Measurements from ENCODE around the gene LANCL3. TPM values are rescaled to one million over a fixed set of nuclear protein-coding genes. Genes with fewer than 3 reads are reported as not detected.

LANCL3 gene
- total RNA-seq, 1 experiment from 2014 or later: 0.36 TPM

DNA sequence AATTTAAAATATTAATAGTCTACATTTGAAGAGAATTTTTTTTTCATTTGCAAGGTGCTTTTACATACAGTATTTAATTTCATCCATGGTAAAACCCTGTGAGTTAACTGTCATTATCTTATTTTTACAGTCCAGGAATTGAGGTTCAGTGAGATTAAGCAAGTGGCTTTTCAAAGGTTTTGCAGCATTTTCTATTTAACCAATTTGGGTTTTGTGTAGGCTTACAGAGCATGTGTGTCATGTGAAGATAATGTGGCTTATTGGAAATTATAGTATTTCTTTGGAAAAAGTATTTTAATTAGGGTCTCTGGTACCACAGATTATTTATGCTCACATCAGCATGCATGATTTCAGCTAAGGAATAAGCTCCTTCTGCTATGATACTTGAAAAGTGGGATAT, 118.7 kb downstream of the LANCL3 start:
- DNase-seq: no peak
- Histone ChIP-seq H3K27me3 (no peaks in the 10 kb centered on the region), H3K36me3 (no peaks in the 10 kb centered on the region), H3K4me3 (no peak overlapping the region), H3K9me3 (no peaks in the 10 kb centered on the region)

DNA sequence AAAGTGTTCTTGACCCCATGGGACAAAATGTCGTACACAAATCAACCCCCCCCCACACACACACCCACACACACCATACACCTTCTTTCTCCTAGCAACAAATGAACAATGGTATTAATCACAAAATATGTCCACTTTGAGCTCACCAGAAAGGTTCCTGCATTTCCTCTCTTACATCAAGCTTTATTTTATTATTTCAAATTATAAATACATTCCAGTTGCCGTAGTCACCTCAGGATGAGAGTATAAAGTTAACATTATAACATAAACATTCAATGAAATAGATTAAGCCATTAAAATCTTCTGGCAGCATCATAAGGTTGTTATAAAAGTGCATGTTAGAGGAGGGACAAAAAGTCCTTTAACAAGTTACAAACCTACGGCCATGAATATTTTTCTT, 121.5 kb downstream of the LANCL3 start:
- DNase-seq: no peak
- Histone ChIP-seq H3K4me3 (no peak overlapping the region), H3K36me3 (no peaks in the 10 kb centered on the region), H3K27me3 (no peaks in the 10 kb centered on the region), H3K9me3 (no peaks in the 10 kb centered on the region)

DNA sequence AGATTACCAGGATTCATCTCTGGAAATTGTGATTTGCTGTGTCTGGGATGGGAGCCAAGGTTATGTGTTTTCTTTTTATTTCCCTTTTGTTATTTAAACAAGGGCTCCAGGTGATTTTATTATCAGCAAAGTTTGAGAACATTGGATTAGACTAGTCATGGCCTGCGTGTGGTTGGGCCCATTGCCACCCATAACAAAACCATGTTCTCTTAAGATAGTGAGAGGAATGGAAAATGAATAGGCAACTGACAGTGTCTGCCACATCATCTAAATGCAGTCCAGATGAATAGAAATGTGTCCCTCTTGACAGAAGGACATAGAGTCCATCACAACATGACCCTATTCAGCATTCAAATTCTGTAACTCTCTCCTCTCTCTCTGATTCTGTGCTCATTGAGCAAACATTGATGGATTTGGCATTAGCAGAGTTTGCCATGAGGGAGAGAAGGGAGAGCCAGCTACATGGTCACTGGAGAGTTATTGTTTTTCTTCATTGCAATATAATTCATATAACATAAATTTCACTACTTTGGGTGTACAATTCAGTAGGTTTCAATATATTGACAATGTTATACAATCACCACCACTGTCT, 125.8 kb downstream of the LANCL3 start:
- no peaks in the 10 kb centered on the region for H3K27me3 ChIP-seq
- H3K4me3 ChIP-seq: no peak overlapping the region
- no peaks in the 10 kb centered on the region for H3K36me3 ChIP-seq
- DNase-seq: no peak
- no peaks in the 10 kb centered on the region for H3K9me3 ChIP-seq

DNA sequence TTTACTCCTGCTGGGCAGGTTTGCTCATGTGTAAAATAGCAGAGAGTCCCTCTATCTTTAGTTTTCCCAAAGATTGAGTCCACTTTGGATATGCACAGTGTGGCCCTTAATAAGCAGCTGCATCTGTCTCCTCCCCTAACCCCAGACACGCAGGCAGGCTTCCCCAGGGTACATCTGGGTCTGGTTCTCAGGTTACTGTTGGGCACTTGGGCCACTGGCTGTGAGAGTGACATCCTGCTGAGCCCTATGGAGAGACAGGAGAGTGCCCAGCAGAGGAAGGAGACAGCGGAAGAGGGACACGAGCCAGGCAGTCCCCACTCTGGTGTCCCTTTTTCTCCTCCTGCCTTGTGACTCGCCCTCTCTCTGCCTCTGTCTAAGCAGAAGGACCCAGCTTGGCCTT, 130.1 kb downstream of the LANCL3 start:
- no peaks in the 10 kb centered on the region for H3K9me3 ChIP-seq
- DNase-seq: no peak

DNA sequence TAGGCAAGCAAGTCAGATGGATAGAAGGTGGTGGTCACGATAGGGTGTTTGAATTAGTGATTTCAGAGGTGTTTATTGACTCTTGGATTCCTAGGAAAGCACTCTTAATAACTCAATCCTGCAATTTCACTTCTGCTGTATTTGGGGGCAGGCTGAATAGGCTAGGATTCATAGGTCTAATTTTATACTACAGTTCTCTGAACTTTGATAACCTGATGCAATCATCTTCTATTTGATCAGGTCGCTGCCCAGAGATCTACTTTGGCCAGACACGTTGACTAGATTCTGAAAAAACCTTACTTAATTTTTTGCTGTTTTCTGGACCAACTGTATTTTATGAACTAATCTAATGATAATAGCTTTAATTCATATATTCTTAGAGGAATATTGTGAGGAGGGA, 140.5 kb downstream of the LANCL3 start:
- H3K27me3 ChIP-seq: no peaks in the 10 kb centered on the region
- H3K4me3 ChIP-seq: no peak overlapping the region
- no peak for DNase-seq
- H3K9me3 ChIP-seq: no peaks in the 10 kb centered on the region
- no peaks in the 10 kb centered on the region for H3K36me3 ChIP-seq

More for the DNA sequence above, 130.1 kb downstream of the LANCL3 start:
- Histone ChIP-seq H3K36me3 (no peaks in the 10 kb centered on the region), H3K4me3 (no peak overlapping the region), H3K27me3 (no peaks in the 10 kb centered on the region)

DNA sequence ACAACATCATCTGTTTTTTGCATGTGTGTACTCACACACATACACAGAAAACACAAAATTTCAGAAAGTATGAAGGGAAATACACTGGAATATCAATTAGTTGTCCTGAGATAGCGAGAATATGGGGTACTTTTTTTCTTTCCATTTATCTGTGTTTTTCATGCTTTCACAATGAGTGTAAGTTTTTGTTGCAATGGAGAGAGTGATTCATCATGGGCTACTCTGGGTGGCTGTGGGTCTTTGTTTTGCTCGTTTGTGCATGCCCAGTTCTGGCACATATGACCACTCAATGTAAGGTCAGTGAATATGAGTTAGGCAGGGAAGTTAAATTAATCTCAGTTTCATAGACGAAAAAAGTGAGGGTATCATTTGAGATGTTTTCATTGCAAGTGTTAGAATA, 141.0 kb downstream of the LANCL3 start:
- Histone ChIP-seq H3K36me3 (no peaks in the 10 kb centered on the region), H3K9me3 (no peaks in the 10 kb centered on the region), H3K4me3 (no peak overlapping the region), H3K27me3 (no peaks in the 10 kb centered on the region)
- no peak for DNase-seq

DNA sequence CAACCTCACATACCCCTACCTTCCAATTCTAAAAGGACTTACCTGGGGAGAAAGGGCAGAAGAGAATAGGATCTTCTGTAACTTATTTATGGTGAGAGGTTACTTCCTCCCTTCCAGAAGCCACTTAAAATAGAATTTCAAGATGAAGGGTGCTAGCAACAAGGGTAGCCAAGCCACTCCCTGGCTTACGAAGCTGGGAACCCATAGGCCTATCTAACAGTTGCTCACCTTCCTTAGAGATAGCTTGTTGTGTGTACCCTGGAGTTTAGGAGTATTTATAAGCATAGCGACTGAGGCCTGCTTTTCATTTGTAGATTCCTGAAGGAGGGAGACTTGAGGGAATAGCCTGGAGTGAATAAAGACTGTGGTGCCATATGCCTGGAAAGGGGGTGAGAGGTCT, 143.0 kb downstream of the LANCL3 start:
- Histone ChIP-seq H3K36me3 (no peaks in the 10 kb centered on the region), H3K27me3 (no peaks in the 10 kb centered on the region), H3K9me3 (no peaks in the 10 kb centered on the region), H3K4me3 (no peak overlapping the region)
- no peak for DNase-seq

DNA sequence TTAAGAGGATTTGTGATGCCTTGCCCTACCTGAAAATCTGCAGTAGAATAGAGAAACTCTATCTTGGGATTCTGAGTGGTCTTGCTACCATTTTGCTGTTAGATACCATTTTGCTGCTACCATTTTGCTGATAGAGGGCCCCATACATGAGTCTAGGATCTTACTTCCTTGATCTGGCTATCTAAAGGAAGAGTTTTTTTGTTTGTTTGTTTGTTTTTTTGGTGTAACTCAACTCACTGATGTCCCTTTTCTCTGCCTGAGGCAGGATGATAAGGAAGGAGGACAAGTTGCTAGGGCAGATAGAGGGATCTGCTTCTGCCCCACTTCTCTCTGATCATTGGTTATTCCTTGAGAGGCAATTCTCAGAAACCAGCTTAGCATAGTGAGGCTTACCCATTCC, 145.1 kb downstream of the LANCL3 start:
- no peak for DNase-seq
- Histone ChIP-seq H3K27me3 (no peaks in the 10 kb centered on the region), H3K4me3 (no peak overlapping the region), H3K9me3 (no peaks in the 10 kb centered on the region), H3K36me3 (no peaks in the 10 kb centered on the region)

DNA sequence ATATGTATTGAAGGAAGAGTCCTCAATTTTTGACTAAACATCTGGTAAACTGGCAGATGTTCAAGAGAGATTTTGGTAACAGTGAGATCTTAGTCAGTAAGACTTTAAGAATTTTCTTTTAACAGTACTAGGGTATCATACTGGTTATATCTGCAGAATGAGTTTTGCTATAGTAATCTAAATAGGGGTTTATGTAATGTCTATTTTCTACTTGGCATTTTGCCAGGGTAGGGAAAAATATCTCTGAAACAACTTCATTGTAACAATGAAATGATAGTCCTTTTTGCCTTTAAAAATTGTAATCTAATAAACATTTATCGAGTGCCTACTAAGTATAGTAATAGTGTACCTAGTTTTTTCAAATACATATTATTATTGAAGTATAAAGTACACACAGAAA, 146.2 kb downstream of the LANCL3 start:
- H3K36me3 ChIP-seq: no peaks in the 10 kb centered on the region
- DNase-seq: no peak

DNA sequence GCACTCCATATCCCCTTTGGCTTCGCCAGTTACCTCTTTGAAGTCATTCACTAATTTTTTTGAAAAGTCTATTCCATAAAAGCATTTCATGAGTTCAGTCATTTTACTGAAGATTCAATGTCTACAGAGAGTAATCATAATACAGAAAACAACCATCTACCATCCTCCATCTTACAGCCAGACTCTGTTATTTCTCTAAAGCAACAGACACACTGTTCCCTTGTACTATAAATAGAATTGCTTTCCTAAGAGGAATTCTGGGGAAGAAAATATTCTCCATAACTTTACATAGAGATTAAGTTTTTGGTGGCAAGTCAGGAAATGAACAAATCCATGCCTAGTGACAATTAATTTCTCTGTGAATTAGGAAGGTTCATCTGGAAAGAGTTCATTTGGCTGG, 151.1 kb downstream of the LANCL3 start:
- no peaks in the 10 kb centered on the region for H3K36me3 ChIP-seq

More for the DNA sequence above, 146.2 kb downstream of the LANCL3 start:
- no peaks in the 10 kb centered on the region for H3K9me3 ChIP-seq
- H3K27me3 ChIP-seq: no peaks in the 10 kb centered on the region
- H3K4me3 ChIP-seq: no peak overlapping the region

DNA sequence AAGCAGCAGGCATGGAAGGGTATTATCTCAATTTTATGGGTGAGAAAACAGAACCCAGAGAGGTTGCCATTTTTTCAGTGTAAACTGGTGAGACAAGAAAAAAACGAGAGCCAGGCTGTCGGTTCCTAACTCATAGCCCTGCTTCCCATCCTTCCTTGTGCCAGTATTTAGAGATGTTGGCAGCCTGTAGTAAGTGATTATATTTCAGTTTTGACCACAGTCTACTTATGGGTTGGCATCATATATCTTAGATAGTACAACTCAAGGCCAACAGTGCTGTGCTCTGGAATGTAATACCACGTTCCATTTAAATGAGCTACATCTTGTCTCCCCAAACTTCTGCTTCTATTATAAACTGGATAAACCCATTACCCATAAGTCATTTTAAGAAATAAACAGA, 154.9 kb downstream of the LANCL3 start:
- peak; percentile 50 for DNase-seq
- Histone ChIP-seq H3K9me3 (no peaks in the 10 kb centered on the region), H3K27me3 (no peaks in the 10 kb centered on the region), H3K4me3 (no peak overlapping the region), H3K36me3 (no peaks in the 10 kb centered on the region)

More for the DNA sequence above, 151.1 kb downstream of the LANCL3 start:
- Histone ChIP-seq H3K9me3 (no peaks in the 10 kb centered on the region), H3K27me3 (no peaks in the 10 kb centered on the region), H3K4me3 (no peak overlapping the region)
- no peak for DNase-seq

Other genes with a start within 250 kb of the LANCL3 start
- 8.0 and 13.2 TPM in 2 replicates for gene PRRG1, start 222.3 kb upstream of the LANCL3 start, total RNA-seq (2014; rRNA removed; shearing (Covaris generic); ENCODE audit: low replicate concordance)
- gene XK, start 114.1 kb downstream of the LANCL3 start, total RNA-seq (2014; rRNA removed; shearing (Covaris generic); ENCODE audit: low replicate concordance): 0.53 and 1.3 TPM in 2 replicates
- gene CYBB, start 208.4 kb downstream of the LANCL3 start, total RNA-seq (2014; rRNA removed; shearing (Covaris generic); ENCODE audit: low replicate concordance): 0.20 TPM in 1 of 2 replicates, not detected in the other

Data from MG63 (cell line).